Embryonic facial prominence (tissue), 1 donor: Measurements from ENCODE around the gene ZFP30.
"Not testable (repeated sequence)": the region's sequence is repeated elsewhere in the genome, so short reads cannot be mapped to it uniquely, and the experiment has no call there.

Experiments
- DNase-seq: peaks from one replicate; pipeline ENCODE4 v3.0.0-alpha.2; 2016; ENCODE audit errors: extremely low spot score

Gene ZFP30

GRCh38 chr19:37655301-37655688 is at the start of gene ZFP30:
TSS of gene ZFP30 (minus strand) at chr19:37655465. CDS start at chr19:37647822, 7,643 bp downstream.
- DNase-seq, result peak; percentile 65

GRCh38 chr19:37699057-37699456 is 43.8 kb upstream of the ZFP30 start:
- no peak for DNase-seq

- no peak for DNase-seq
Measured at GRCh38 chr19:37698216-37698615, 43.0 kb upstream of the ZFP30 start.

- DNase-seq, result no peak
Measured at GRCh38 chr19:37695144-37695899, 40.1 kb upstream of the ZFP30 start.

- DNase-seq, result no peak
Measured at GRCh38 chr19:37692956-37693620, 37.8 kb upstream of the ZFP30 start.

- DNase-seq, result peak; percentile 64
Measured at GRCh38 chr19:37691881-37692504, 36.7 kb upstream of the ZFP30 start.

- no peak for DNase-seq
Measured at GRCh38 chr19:37683520-37683919, 28.3 kb upstream of the ZFP30 start.

GRCh38 chr19:37669450-37669914 is 14.2 kb upstream of the ZFP30 start:
- no peak for DNase-seq

- DNase-seq, result not testable (repeated sequence)
Measured at GRCh38 chr19:37657157-37657556, 1.9 kb upstream of the ZFP30 start.

GRCh38 chr19:37655689-37656371 is 565 bp upstream of the ZFP30 start:
- DNase-seq, result peak; percentile 43

GRCh38 chr19:37654629-37655300 is 500 bp downstream of the ZFP30 start:
- no peak for DNase-seq

- DNase-seq, result no peak
Measured at GRCh38 chr19:37654118-37654517, 1.1 kb downstream of the ZFP30 start.

GRCh38 chr19:37635076-37636056 is 19.9 kb downstream of the ZFP30 start:
- DNase-seq, result no peak

- peak; percentile 7 for DNase-seq
Measured at GRCh38 chr19:37594982-37595382, 60.3 kb downstream of the ZFP30 start.

- DNase-seq, result peak; percentile 93
Measured at GRCh38 chr19:37594304-37594981, 60.8 kb downstream of the ZFP30 start, which contains the start of the genes ZNF540 and ZNF571. TSS of gene ZNF540 (plus strand) at chr19:37594876. CDS start at chr19:37598448, 3,572 bp downstream. TSS of gene ZNF571 (minus strand) at chr19:37594792. CDS start at chr19:37586676, 8,116 bp downstream.

GRCh38 chr19:37593996-37594303 is 61.3 kb downstream of the ZFP30 start:
- DNase-seq, result no peak

GRCh38 chr19:37583340-37583739 is 71.9 kb downstream of the ZFP30 start:
- DNase-seq, result no peak

GRCh38 chr19:37572203-37572602 is 83.1 kb downstream of the ZFP30 start:
- DNase-seq, result no peak

GRCh38 chr19:37565370-37565669 is 89.9 kb downstream of the ZFP30 start:
- no peak for DNase-seq
